H1 (cell line): ENCODE measurements around the gene SARS2. TPM values are rescaled to one million over a fixed set of nuclear protein-coding genes. Genes with fewer than 3 reads are reported as not detected.

Experiments used
- CHD7 ChIP-seq: fragments of 300-600 bp; sonication (generic); IDR thresholded peaks from 2 replicates; pipeline ENCODE4 v1.7.1; 2012; ENCODE audit warnings: low read length, moderate library complexity, mild to moderate bottlenecking, inconsistent platforms; ENCODE audit not compliant: insufficient replicate concordance
- FOSL1 ChIP-seq: IDR thresholded peaks from 2 replicates; pipeline ENCODE4 v1.6.1; 2011; ENCODE audit warnings: mild to moderate bottlenecking, low read depth, low read length, moderate library complexity; ENCODE audit not compliant: insufficient read depth
- MAFK ChIP-seq: IDR thresholded peaks from 2 replicates; pipeline ENCODE4 v1.6.1; 2012; ENCODE audit warnings: low read depth, mild to moderate bottlenecking, improper control_type of control experiment, low read length
- polyA plus RNA-seq, 7 experiments: library from polyadenylated mRNA; depleted of rRNA in 3 of 7; stranded (reverse) in 5 of 7; unstranded in 2 of 7; fragments of >200 nt in 5 of 7; fragments of 200-250 nt in 2 of 7; gene quantifications; 1 replicate in 5 of 7; 2 replicates in 1 of 7; 4 replicates in 1 of 7; pipeline versions ENCODE4 v1.2.1 to v1.2.3, GENCODE V29; 2011 to 2013; ENCODE audit warnings: missing spikeins in 2 of 7, mixed read lengths in 2 of 7
- total RNA-seq: library from RNA; stranded (reverse); fragmentation: NEBNext Ultra II Directional; extraction: Animal tissue kit (Norgen Biotek cat#: 25700); gene quantifications from 2 replicates; pipeline ENCODE4 v1.2.1, GENCODE V29; 2021

The SARS2 gene
- total and polyA plus RNA-seq, 2 of the 8 experiments (the other 6 are each of a cell fraction or from before 2014, with no cell fraction given) = 68.0 to 102 TPM

DNA sequence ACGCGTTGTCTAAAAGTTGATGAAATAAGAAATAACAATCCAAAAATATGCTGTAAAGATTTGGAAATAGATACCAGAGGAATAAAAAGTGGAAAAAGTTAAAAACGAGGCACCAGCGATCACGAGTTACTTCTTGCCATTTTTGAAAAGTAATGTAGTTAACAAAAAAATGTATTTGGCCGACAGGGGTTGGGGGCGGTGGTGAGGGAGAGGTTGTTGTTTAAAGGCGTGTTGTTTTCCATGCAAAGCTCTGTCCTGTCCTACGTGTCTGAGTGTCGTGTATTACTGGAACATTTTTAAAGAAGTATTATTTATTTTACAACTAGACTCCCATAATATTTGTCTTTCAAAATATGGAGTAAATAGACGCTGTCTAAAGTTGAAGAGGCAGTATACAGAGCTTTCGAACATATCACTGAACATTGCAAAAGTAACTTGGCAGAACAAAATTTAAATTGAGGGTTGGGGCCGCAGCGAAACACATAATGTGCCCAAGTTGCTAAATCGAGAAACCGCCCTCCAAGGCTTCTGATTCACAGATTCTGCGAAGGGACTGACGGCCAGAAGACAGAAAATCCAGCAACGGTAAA is 44.2 kb upstream of the SARS2 start (continued):
- TF ChIP-seq CHD7 (no peak), FOSL1 (no peak), MAFK (no peak)
